Epithelial cell of proximal tubule (primary cell): ENCODE data around the gene GNL2. TPM values are rescaled to one million over a fixed set of nuclear protein-coding genes. Genes with fewer than 3 reads are reported as not detected.
A peak's percentile ranks its signal among the peaks of the same experiment; 100 is the strongest.
"Not testable (repeated sequence)": the region's sequence is repeated elsewhere in the genome, so short reads cannot be mapped to it uniquely, and the experiment has no call there.

Experiments
- DNase-seq: peaks from one replicate; pipeline ENCODE4 v3.0.0-alpha.2; 2011; ENCODE audit warnings: low read depth
- H3K4me3 ChIP-seq: 2 replicates; pipeline ENCODE4 v1.5.1; 2011; ENCODE audit warnings: low read depth, mild to moderate bottlenecking, low read length
- CTCF ChIP-seq: conservative IDR thresholded peaks from 2 replicates; pipeline ENCODE4 v1.5.1; 2012; ENCODE audit warnings: low read depth, mild to moderate bottlenecking, low read length
- total RNA-seq: library from RNA; depleted of rRNA; stranded (reverse); fragments of >200 nt; gene quantifications from 2 replicates; pipeline ENCODE4 v1.2.3, GENCODE V29; 2015

Gene GNL2
- total RNA-seq, 1 donor from 2014 or later = 58.1 TPM

DNA sequence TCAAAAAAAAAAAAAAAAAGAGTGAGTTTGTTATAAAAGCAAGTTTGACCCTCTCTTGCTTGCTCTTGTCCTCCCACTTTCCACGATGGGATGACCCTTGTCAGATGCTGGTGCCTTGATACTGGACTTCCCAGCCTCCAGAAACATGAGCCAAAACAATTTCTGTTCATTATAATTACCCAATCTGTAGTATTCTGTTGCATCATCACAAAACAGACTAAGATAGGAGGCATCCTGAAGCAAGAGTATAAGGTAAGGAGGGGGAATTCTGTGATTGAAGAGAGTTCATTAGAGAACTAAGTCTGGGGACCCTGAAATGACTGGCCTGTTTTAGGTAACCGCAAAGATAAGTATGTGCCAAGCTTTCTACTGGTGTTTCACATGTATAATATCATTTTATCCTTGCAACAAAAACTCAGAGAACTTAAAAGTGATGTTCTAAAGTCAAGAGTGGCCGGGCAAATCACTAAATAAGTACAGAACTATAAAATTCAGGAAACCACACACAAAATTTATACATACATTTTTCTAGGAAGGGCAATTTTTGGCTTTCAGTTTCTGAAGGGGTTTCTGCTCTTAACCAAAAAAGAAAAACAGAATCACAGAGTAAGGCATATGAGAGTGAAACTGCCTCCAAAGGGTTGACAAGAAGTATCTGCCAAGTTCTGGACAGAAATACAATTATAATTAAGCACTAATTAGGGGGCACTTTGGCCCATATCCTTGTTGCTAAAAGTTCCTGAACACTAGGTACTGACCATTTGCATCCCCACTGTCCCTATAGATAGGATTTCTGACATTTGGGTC is 25.0 kb downstream of the GNL2 start:
- TF ChIP-seq CTCF = no peak
- no peak for DNase-seq
- no peak overlapping the region for H3K4me3 ChIP-seq

- no peak overlapping the region for H3K4me3 ChIP-seq
- TF ChIP-seq CTCF = no peak
- DNase-seq = no peak
Observed at GRCh38 chr1:37567023-37567422, 28.7 kb downstream of the GNL2 start.

DNA sequence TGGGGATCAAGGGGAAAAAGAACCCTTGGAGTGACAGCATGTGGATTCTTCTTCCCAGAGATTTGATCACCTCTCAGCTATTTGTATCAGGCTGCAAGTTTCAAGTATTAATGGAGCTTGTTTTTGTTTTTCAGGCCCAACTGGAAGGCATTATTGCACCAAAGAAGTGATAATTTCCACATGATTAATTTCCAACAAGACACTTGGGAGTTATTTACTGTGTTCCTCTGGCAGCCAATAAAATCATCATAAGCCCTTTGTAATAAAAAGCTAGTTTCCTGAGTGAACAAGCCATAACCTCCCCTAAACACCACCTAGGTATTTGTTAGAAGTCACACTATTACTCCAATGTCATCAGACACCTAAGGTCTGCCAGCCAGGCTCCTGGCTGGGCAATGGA is 30.8 kb downstream of the GNL2 start:
- DNase-seq = no peak
- no peak for TF ChIP-seq CTCF
- H3K4me3 ChIP-seq = no peak overlapping the region

DNA sequence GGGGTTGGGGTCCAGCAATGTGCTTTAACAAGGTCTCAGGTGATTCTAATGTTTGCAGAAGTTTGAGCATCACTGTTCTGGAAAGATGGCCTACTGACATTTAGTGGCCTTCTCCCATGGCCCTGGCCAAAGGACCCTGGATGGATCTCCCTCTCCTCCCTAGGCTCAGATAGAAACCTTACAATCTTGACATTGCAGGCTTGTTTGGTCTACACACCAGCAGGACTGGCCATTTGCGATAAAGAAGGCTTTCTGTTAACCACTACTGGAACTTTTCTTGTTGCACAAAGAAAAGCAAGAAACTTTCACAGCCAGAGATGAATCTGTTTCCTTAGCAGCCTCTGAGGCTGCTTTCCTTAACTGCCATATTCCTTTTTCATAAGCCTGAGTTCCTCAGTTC is 32.8 kb downstream of the GNL2 start:
- H3K4me3 ChIP-seq = no peak overlapping the region
- no peak for DNase-seq
- no peak for TF ChIP-seq CTCF

DNA sequence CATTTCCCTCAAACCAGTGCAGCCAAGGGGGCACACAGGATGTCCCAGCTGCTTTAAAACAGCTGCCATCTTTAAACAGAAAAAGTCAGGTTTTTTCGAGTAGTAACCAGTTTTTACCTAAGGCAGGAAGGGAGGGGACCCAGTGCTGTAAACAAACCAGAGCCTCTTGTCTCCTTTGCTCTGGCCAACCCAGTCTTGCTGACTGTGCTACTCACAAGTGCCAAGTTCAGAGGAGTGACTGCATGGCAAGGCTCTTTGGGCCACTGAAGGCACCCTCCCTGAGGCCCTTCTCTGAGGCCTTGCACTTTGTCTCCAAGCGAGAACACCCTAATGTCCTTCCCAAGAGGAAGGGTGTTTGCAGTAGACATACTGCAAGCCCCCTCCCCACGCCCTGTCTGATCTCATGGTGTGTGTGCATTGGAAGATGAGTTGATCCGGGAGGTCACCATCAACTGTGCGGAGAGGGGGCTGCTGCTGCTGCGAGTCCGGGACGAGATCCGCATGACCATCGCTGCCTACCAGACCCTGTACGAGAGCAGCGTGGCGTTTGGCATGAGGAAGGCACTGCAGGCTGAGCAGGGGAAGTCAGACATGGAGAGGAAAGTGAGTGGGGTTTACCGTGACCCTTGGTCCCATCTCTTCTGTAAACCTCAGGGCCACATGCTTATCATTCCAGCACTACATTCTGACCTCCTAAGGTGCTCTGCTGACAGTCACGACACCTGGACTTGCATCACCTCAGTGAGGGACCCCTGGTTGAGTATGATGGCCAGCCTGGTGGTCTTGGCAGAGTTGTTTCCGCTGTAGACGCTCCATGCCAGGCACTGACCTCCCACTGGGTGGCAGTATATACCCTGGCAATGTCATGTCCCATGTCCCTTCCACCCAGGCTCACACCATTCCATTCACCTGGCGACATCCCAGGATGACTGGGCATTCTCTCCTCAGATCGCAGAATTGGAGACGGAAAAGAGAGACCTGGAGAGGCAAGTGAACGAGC is 34.3 kb downstream of the GNL2 start:
- DNase-seq = no peak
- TF ChIP-seq CTCF = peak; percentile 55
- H3K4me3 ChIP-seq = no peak overlapping the region

DNA sequence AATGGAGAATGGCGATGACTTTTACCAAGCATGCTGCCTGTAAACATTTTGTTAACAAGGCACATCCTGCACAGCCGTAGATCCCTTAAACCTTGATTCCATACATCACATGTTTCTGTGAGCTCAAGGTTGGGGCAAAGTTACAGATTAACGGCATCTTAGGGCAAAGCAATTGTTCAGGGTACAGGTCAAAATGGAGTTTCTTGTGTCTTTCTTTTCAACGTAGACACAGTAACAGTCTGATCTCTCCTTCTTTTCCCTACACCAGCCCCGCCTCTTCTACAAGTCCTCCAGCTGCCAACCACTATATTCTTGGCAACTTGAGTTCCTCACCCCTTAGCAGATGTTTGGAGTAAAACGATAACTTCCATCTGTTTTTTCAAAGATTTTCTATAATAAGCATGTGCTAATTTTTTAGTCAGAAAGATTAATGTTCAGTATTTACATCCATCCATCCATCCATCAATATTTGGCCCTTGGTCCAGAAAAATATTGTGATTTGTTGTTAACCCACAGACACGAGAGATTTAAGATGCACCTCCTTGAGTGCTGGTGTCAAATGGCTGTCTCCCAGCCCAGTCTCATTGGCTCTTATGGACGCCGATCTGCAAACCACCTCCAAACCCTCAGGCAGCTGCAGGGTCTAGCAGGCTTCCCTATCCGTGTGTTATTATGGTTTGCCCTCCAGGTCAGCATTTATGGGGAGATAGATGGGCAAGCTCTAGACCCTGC is 35.2 kb downstream of the GNL2 start:
- H3K4me3 ChIP-seq = no peak overlapping the region
- no peak for DNase-seq
- no peak for TF ChIP-seq CTCF

DNA sequence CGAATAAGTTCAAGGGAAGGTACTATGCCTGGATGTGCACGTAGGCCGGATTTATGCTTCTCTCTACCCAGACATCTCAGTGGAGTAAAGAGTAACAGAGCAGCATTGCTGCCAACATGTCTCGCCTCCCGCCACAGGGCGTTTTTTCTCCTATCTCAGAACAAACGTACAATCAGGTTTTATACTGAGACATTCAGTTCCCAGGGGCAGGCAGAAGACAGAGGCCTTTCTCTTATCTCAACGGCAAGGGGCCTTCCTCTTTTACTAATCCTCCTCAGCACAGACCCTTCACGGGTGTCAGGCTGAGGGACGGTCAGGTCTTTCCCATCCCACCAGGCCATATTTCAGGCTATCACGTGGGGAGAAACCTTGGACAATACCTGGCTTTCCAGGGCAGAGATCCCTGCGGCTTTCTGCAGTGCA is 35.8 kb downstream of the GNL2 start:
- not testable (repeated sequence) for DNase-seq, H3K4me3 ChIP-seq
